A204.1 (cell line): ENCODE results near the gene CCR4.
A peak's percentile ranks its signal among the peaks of the same experiment; 100 is the strongest.
"Not testable (repeated sequence)": the region's sequence is repeated elsewhere in the genome, so short reads cannot be mapped to it uniquely, and the experiment has no call there.

ENCODE experiments used
- FAIRE-seq: peaks from 2 replicates; lab custom pipeline; 2012; peaks lifted over from hg19 to GRCh38; lab: Jason Lieb, UNC

CCR4 gene

GRCh38 chr3:32951410-32951811 is at the start of gene CCR4:
Gene CCR4 (plus strand): TSS chr3:32951644. CDS start chr3:32953423, 1,779 bp downstream.
- FAIRE-seq = no peak

- FAIRE-seq = not testable (repeated sequence)
Observed at GRCh38 chr3:32902887-32903371, 48.5 kb upstream of the CCR4 start.

GRCh38 chr3:32903953-32904352 is 47.5 kb upstream of the CCR4 start:
- FAIRE-seq = no peak

- FAIRE-seq = no peak
Observed at GRCh38 chr3:32909999-32910398, 41.4 kb upstream of the CCR4 start.

- no peak for FAIRE-seq
Observed at GRCh38 chr3:32910954-32911353, 40.5 kb upstream of the CCR4 start.

GRCh38 chr3:32912046-32912445 is 39.4 kb upstream of the CCR4 start:
- no peak for FAIRE-seq

GRCh38 chr3:32913790-32914446 is 37.5 kb upstream of the CCR4 start:
- no peak for FAIRE-seq

- FAIRE-seq = no peak
Observed at GRCh38 chr3:32919920-32920319, 31.5 kb upstream of the CCR4 start.

- no peak for FAIRE-seq
Observed at GRCh38 chr3:32922078-32922477, 29.4 kb upstream of the CCR4 start.

GRCh38 chr3:32930161-32930560 is 21.3 kb upstream of the CCR4 start:
- no peak for FAIRE-seq

GRCh38 chr3:32931273-32931672 is 20.2 kb upstream of the CCR4 start:
- not testable (repeated sequence) for FAIRE-seq

- peak; percentile 56 for FAIRE-seq
Observed at GRCh38 chr3:32934150-32934742, 17.2 kb upstream of the CCR4 start.

- no peak for FAIRE-seq
Observed at GRCh38 chr3:32937331-32937730, 14.1 kb upstream of the CCR4 start.

- not testable (repeated sequence) for FAIRE-seq
Observed at GRCh38 chr3:32939531-32940284, 11.7 kb upstream of the CCR4 start.

GRCh38 chr3:32940726-32941125 is 10.7 kb upstream of the CCR4 start:
- no peak for FAIRE-seq

- FAIRE-seq = no peak
Observed at GRCh38 chr3:32945136-32945535, 6.3 kb upstream of the CCR4 start.

GRCh38 chr3:32945598-32945997 is 5.8 kb upstream of the CCR4 start:
- FAIRE-seq = not testable (repeated sequence)

- FAIRE-seq = no peak
Observed at GRCh38 chr3:32946973-32947788, 4.3 kb upstream of the CCR4 start.

GRCh38 chr3:32947789-32948238 is 3.6 kb upstream of the CCR4 start:
- FAIRE-seq = peak; percentile 60

GRCh38 chr3:32948625-32949445 is 2.6 kb upstream of the CCR4 start:
- FAIRE-seq = no peak

GRCh38 chr3:32950516-32950915 is 928 bp upstream of the CCR4 start:
- no peak for FAIRE-seq
